HepG2 (cell line): ENCODE data around the gene FOXA1. TPM values are rescaled to one million over a fixed set of nuclear protein-coding genes. Genes with fewer than 3 reads are reported as not detected.
A peak's percentile ranks its signal among the peaks of the same experiment; 100 is the strongest.

Experiments used
- AGO2 ChIP-seq: fragments of 200-400 bp; formaldehyde crosslinking; optimal IDR thresholded peaks from 2 replicates; pipeline ENCODE3; 2017; ENCODE audit warnings: mild to moderate bottlenecking, low read depth, low read length, moderate library complexity
- CREM ChIP-seq, 2 experiments: sonication (generic) in 1 of 2; formaldehyde crosslinking in 1 of 2; IDR thresholded peaks; 2 replicates each; pipeline versions ENCODE4 v1.4.0 to v1.6.1; 2016 to 2020; ENCODE audit warnings: antibody characterized with exemption in 1 of 2, mild to moderate bottlenecking in 1 of 2, missing genetic modification reagents in 1 of 2
- HNRNPL ChIP-seq: fragments of 200-400 bp; formaldehyde crosslinking; IDR thresholded peaks from 2 replicates; pipeline ENCODE4 v1.6.1; 2017; ENCODE audit warnings: mild to moderate bottlenecking, low read depth, low read length
- IRF1 ChIP-seq: sonication (generic); formaldehyde crosslinking; IDR thresholded peaks from 2 replicates; pipeline ENCODE4 v1.4.0; 2020; ENCODE audit warnings: low read depth, mild to moderate bottlenecking, missing genetic modification reagents
- IRF9 ChIP-seq: sonication (generic); formaldehyde crosslinking; IDR thresholded peaks from 2 replicates; pipeline ENCODE4 v1.8.0; 2022; ENCODE audit warnings: missing genetic modification reagents, mild to moderate bottlenecking, borderline replicate concordance
- MTERF4 ChIP-seq: sonication (generic); formaldehyde crosslinking; IDR thresholded peaks from 2 replicates; pipeline ENCODE4 v1.8.0; 2023; ENCODE audit warnings: mild to moderate bottlenecking, missing genetic modification reagents
- MYNN ChIP-seq: sonication (generic); formaldehyde crosslinking; IDR thresholded peaks from 2 replicates; pipeline ENCODE4 v1.4.0; 2020; ENCODE audit warnings: mild to moderate bottlenecking, low read depth, missing genetic modification reagents
- NR2F6 ChIP-seq, 2 experiments: IDR thresholded peaks; 2 replicates each; pipeline ENCODE4 v1.6.1; 2016; ENCODE audit warnings: antibody characterized with exemption in 1 of 2, mild to moderate bottlenecking in 1 of 2
- NRL ChIP-seq: sonication (generic); formaldehyde crosslinking; IDR thresholded peaks from 2 replicates; pipeline ENCODE4 v1.5.0; 2020; ENCODE audit warnings: missing genetic modification reagents, mild to moderate bottlenecking, moderate library complexity, borderline replicate concordance
- TCF7 ChIP-seq: sonication (generic); IDR thresholded peaks from 2 replicates; pipeline ENCODE4 v1.6.1; 2016; ENCODE audit warnings: antibody characterized with exemption, low read depth
- THAP9 ChIP-seq: sonication (generic); formaldehyde crosslinking; IDR thresholded peaks from 2 replicates; pipeline ENCODE4; 2020; ENCODE audit warnings: missing genetic modification reagents, mild to moderate bottlenecking, borderline replicate concordance
- ZGPAT ChIP-seq: IDR thresholded peaks from 2 replicates; pipeline ENCODE4 v1.6.1; 2016; ENCODE audit warnings: mild to moderate bottlenecking
- ZHX1 ChIP-seq: sonication (generic); formaldehyde crosslinking; IDR thresholded peaks from 2 replicates; pipeline ENCODE4 v1.8.1; 2022; ENCODE audit warnings: low read depth, mild to moderate bottlenecking, missing genetic modification reagents
- ZNF274 ChIP-seq: sonication (generic); formaldehyde crosslinking; IDR thresholded peaks from 2 replicates; pipeline ENCODE4 v1.5.1; 2020; ENCODE audit warnings: mild to moderate bottlenecking, missing genetic modification reagents
- ZNF670 ChIP-seq: sonication (generic); formaldehyde crosslinking; IDR thresholded peaks from 2 replicates; pipeline ENCODE4 v1.8.0; 2022; ENCODE audit warnings: mild to moderate bottlenecking, missing genetic modification reagents, borderline replicate concordance
- ZNF772 ChIP-seq: sonication (generic); formaldehyde crosslinking; IDR thresholded peaks from 2 replicates; pipeline ENCODE4 v1.5.0; 2020; ENCODE audit warnings: mild to moderate bottlenecking, missing genetic modification reagents
- ZSCAN30 ChIP-seq: sonication (generic); formaldehyde crosslinking; IDR thresholded peaks from 2 replicates; pipeline ENCODE4 v1.5.0; 2020; ENCODE audit warnings: mild to moderate bottlenecking, missing genetic modification reagents
- polyA plus RNA-seq, 8 experiments: library from polyadenylated mRNA; depleted of rRNA in 3 of 8; stranded (reverse) in 7 of 8; unstranded in 1 of 8; fragments of >200 nt; fragmentation: Illumina TruSeq in 4 of 8; extraction: Trizol in 4 of 8; gene quantifications; 2 replicates each; pipeline versions ENCODE4 v1.2.1 to v1.2.3, GENCODE V29; 2011 to 2016; ENCODE audit warnings: low read depth in 4 of 8, missing spikeins in 1 of 8, mixed read lengths in 1 of 8; ENCODE audit not compliant: insufficient read depth in 1 of 8
- total RNA-seq, 5 experiments: library from RNA; depleted of rRNA; stranded (reverse); fragments of >200 nt; fragmentation: Illumina TruSeq; extraction: Trizol; gene quantifications; 2 replicates each; pipeline ENCODE4 v1.2.3, GENCODE V29; 2016; ENCODE audit warnings: low read depth in 1 of 5

FOXA1 gene
- total and polyA plus RNA-seq, 2 of the 13 experiments (the other 11 are each of a cell fraction or from before 2014, with no cell fraction given), result 43.4 to 58.6 TPM

- peak; percentile 84 for TF ChIP-seq THAP9 (CRISPR knock-in tag)
- TF ChIP-seq IRF1 (CRISPR knock-in tag), result no peak
- TF ChIP-seq HNRNPL, result peak; percentile 77; the same call in 1 of the 2 replicates
- TF ChIP-seq CREM (IDR thresholded peaks at IDR 0.05), result no peak; the same call in 1 of the 2 replicates
- TF ChIP-seq CREM (CRISPR knock-in tag; IDR thresholded peaks at IDR 0.05), result no peak; the same call in 1 of the 2 replicates
- TF ChIP-seq MYNN (CRISPR knock-in tag), result peak; percentile 85
- peak; percentile 32; the same call in 1 of the 2 replicates for TF ChIP-seq TCF7
- no peak; the same call in 1 of the 2 replicates for TF ChIP-seq NR2F6 (IDR thresholded peaks at IDR 0.05)
- TF ChIP-seq NR2F6 (CRISPR knock-in tag; IDR thresholded peaks at IDR 0.05), result no peak
- TF ChIP-seq ZNF772 (CRISPR knock-in tag), result peak; percentile 71; the same call in 1 of the 2 replicates
- TF ChIP-seq MTERF4 (CRISPR knock-in tag), result peak; percentile 78
- TF ChIP-seq ZSCAN30 (CRISPR knock-in tag), result no peak
- TF ChIP-seq ZNF670 (CRISPR knock-in tag), result no peak
- peak; percentile 87; the same call in 1 of the 2 replicates for TF ChIP-seq ZGPAT (CRISPR knock-in tag)
- TF ChIP-seq IRF9 (CRISPR knock-in tag), result no peak
- TF ChIP-seq NRL, result peak; percentile 91
- no peak for TF ChIP-seq ZHX1
- peak; percentile 92 for TF ChIP-seq ZNF274 (CRISPR knock-in tag)
- TF ChIP-seq AGO2, result peak; percentile 100
Measured at GRCh38 chr14:37587881-37588666, 7.0 kb downstream of the FOXA1 start (continued).
